ENCODE results near the gene CNBP.

DNA sequence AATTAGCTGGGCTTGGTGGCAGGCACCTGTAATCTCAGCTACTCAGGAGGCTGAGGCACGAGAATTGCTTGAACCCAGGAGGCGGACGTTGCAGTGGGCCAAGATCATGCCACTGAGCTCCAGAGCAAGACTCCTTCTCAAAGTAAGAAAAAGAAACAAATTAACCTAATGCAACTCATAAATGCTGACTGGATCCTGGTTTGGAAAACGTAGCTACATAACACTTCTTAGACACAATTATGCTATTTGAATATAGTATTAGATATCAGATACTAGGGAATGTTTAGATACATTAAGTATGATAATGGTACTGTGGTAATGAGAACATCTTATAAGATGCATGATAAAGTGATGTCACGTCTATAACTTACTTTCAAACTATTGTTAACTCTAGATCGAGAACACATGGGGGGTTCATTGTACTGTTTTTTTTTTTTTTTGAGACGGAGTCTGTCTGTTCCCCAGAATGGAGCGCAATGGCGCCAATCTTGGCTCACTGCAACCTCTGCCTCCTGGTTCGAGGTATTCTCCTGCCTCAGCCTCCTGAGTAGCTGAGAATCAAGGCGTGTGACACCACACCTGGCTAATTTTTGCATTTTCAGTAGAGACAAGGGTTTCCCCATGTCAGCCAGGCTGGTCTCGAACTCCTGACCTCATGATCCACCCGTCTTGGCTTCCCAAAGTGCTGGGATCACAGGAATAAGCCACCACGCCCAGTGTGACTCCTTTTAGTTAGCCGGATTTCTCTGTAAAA is 16.9 kb downstream of the CNBP start:
- TF ChIP-seq, protein P1, sequence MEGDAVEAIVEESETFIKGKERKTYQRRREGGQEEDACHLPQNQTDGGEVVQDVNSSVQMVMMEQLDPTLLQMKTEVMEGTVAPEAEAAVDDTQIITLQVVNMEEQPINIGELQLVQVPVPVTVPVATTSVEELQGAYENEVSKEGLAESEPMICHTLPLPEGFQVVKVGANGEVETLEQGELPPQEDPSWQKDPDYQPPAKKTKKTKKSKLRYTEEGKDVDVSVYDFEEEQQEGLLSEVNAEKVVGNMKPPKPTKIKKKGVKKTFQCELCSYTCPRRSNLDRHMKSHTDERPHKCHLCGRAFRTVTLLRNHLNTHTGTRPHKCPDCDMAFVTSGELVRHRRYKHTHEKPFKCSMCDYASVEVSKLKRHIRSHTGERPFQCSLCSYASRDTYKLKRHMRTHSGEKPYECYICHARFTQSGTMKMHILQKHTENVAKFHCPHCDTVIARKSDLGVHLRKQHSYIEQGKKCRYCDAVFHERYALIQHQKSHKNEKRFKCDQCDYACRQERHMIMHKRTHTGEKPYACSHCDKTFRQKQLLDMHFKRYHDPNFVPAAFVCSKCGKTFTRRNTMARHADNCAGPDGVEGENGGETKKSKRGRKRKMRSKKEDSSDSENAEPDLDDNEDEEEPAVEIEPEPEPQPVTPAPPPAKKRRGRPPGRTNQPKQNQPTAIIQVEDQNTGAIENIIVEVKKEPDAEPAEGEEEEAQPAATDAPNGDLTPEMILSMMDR (IDR thresholded peaks at IDR 0.05; ENCODE audit: insufficient read depth, low read depth, low read length): no peak
- no peak for TF ChIP-seq EZH2 (IDR thresholded peaks at IDR 0.05; ENCODE audit: insufficient read depth, low read length)
